Testis (tissue), 3 donors: ENCODE measurements around the gene NEAT1. TPM values are rescaled to one million over a fixed set of nuclear protein-coding genes. Genes with fewer than 3 reads are reported as not detected.

Source experiments
- DNase-seq: peaks from one replicate; pipeline ENCODE4 v3.0.0-alpha.2; 2019
- H3K27ac ChIP-seq, 2 donors: fragments of 200-600 bp; sonication (generic); one replicate each; pipeline ENCODE4 v1.5.1; 2019
- H3K27me3 ChIP-seq: fragments of 200-600 bp; sonication (generic); one replicate; pipeline ENCODE4 v1.5.1; 2019
- H3K36me3 ChIP-seq: fragments of 200-600 bp; sonication (generic); one replicate; pipeline ENCODE4 v1.5.1; 2017; ENCODE audit warnings: low read depth; ENCODE audit errors: missing control alignments
- H3K4me1 ChIP-seq: fragments of 200-600 bp; sonication (generic); one replicate; pipeline ENCODE4 v1.5.1; 2019
- H3K4me3 ChIP-seq, 2 donors: fragments of 200-600 bp; sonication (generic); one replicate each; pipeline ENCODE4 v1.5.1; 2017 to 2019
- H3K9me3 ChIP-seq: fragments of 200-600 bp; sonication (generic); one replicate; pipeline ENCODE4 v1.5.1; 2017
- CTCF ChIP-seq, 3 experiments: fragments of 450-650 bp in 2 of 3; fragments of 200-600 bp in 1 of 3; sonication (generic) in 1 of 3; IDR thresholded peaks; one replicate each; pipeline ENCODE4 v1.5.1; 2016 to 2019; ENCODE audit warnings: antibody characterized with exemption in 3 of 3, mild to moderate bottlenecking in 2 of 3, moderate library complexity in 1 of 3
- POLR2A ChIP-seq: fragments of 450-650 bp; IDR thresholded peaks from one replicate; pipeline ENCODE4 v1.6.1; 2017; ENCODE audit warnings: antibody characterized with exemption, mild to moderate bottlenecking, moderate library complexity
- WGBS, 2 donors: methylation state at CpG; one replicate each; pipeline ENCODE4 v1.1.5; 2018; 5-methylcytosine and 5-hydroxymethylcytosine counted together
- intact Hi-C: fragments of 100-400 bp; cut with DNase I; formaldehyde crosslinking; loops from one replicate; pipeline ENCODE4 v1.15.1; 2023; ENCODE audit warnings: low total_unique reads
- polyA plus RNA-seq: library from polyadenylated mRNA; stranded (reverse); fragments of 350-450 nt; fragmentation: Illumina TruSeq; extraction: RNeasy Lipid Tissue Mini Kit (QIAGEN cat#74804); gene quantifications from one replicate; pipeline ENCODE4 v1.2.3, GENCODE V29; 2014; ENCODE audit warnings: low read depth, low replicate concordance; ENCODE audit not compliant: insufficient read depth
- total RNA-seq, 2 donors: library from RNA; depleted of rRNA; stranded (reverse); fragments of >200 nt; gene quantifications; one replicate each; pipeline ENCODE4 v1.2.3, GENCODE V29; 2016

NEAT1 gene
- total and polyA plus RNA-seq, 3 donors from 2014 or later, result 189 to 243 (median 230) TPM

- Histone ChIP-seq H3K9me3 (no peaks in the 10 kb centered on the region), H3K4me1 (peaks cover 20% of the 10 kb centered on the region), H3K36me3 (no peaks in the 10 kb centered on the region), H3K4me3 (no peak overlapping the region), H3K27ac (no peak overlapping the region), H3K27me3 (no peaks in the 10 kb centered on the region)
- 83 to 86% methylated on average over 8 of the region's 8 CpGs for WGBS, 2 donors
- intact Hi-C loops, result no loop called here
- DNase-seq, result peak; percentile 26
- TF ChIP-seq POLR2A, result no peak
- no peak for TF ChIP-seq CTCF (IDR thresholded peaks at IDR 0.05)
Measured at GRCh38 chr11:65435981-65436411, 13.4 kb downstream of the NEAT1 start.

- H3K4me3 ChIP-seq, result no peak overlapping the region
- WGBS, 2 donors, result 74 to 85% methylated on average over 5 of the region's 5 CpGs
- peak; percentile 15 for DNase-seq
- TF ChIP-seq CTCF (IDR thresholded peaks at IDR 0.05) (no peak), POLR2A (no peak)
- H3K36me3 ChIP-seq, result no peaks in the 10 kb centered on the region
- peaks cover 18% of the 10 kb centered on the region for H3K4me1 ChIP-seq
- H3K9me3 ChIP-seq, result no peaks in the 10 kb centered on the region
- H3K27me3 ChIP-seq, result no peaks in the 10 kb centered on the region
- H3K27ac ChIP-seq, result no peak overlapping the region
- intact Hi-C loops, result no loop called here
Measured at GRCh38 chr11:65436412-65437032, 13.9 kb downstream of the NEAT1 start.

- intact Hi-C loops, result no loop called here
- DNase-seq, result no peak
- Histone ChIP-seq H3K27me3 (no peaks in the 10 kb centered on the region), H3K4me3 (no peak overlapping the region), H3K36me3 (no peaks in the 10 kb centered on the region), H3K4me1 (peaks cover 15% of the 10 kb centered on the region), H3K9me3 (no peaks in the 10 kb centered on the region), H3K27ac (peak overlapping the region in 1 of 2 donors; percentile 25)
- WGBS, 2 donors, result 72 to 78% methylated on average over 14 of the region's 14 CpGs
- TF ChIP-seq POLR2A, result no peak
- no peak for TF ChIP-seq CTCF (IDR thresholded peaks at IDR 0.05)
Measured at GRCh38 chr11:65437436-65438227, 15.0 kb downstream of the NEAT1 start.

DNA sequence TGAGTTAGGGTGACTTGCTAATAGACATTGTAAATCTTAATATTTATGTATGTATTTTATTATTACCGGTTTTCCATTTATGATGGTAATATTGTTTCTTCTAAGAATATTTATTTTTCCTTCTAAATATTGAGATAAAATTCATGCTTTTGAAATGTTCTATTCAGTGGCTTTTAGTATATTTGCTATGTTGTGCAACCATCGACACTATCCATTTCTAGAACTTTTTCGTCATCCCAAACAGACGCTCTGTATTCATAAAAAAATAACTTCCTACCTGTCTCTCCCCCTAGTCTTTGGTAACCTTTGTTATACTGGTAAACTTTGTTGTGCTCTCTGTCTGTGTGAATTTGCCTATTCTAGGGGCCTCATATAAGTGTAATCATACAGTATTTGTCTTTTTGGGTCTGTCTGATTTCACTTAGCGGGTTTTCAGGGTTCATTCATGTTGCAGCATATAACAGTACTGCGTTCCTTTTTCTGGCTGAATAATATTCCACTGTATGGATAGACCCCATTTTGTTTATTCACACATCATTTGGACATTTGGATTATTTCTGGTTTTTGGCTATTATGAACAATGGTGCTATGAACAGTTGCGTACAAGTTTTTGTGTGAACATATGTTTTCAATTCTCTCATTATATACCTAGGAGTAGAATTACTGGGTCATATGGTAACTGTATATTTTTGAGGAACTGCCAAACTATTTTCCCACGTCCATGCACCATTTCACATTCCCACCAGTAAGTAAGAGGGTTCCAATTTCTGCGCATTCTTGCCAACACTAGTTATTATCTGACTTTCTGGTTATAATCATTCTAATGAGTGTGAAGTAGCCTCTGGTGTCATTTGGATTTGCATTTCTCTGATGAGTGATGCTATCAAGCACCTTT lies 15.9 kb downstream of the NEAT1 start:
- no peak overlapping the region for H3K4me3 ChIP-seq
- WGBS, 2 donors, result 87 to 88% methylated on average over 9 of the region's 9 CpGs
- TF ChIP-seq CTCF (IDR thresholded peaks at IDR 0.05) (no peak), POLR2A (no peak)
- H3K36me3 ChIP-seq, result no peaks in the 10 kb centered on the region
- no peaks in the 10 kb centered on the region for H3K27me3 ChIP-seq
- peak overlapping the region in 1 of 2 donors; percentile 54 for H3K27ac ChIP-seq
- H3K9me3 ChIP-seq, result no peaks in the 10 kb centered on the region
- intact Hi-C loops, result no loop called here
- peaks cover 16% of the 10 kb centered on the region for H3K4me1 ChIP-seq
- DNase-seq, result no peak
